Liver (tissue), 9 donors: ENCODE data around the gene ZCCHC4. TPM values are rescaled to one million over a fixed set of nuclear protein-coding genes. Genes with fewer than 3 reads are reported as not detected.

Experiments
- DNase-seq: peaks from one replicate; pipeline ENCODE4 v3.0.0-alpha.2; 2017; ENCODE audit warnings: low spot score
- H3K27ac ChIP-seq, 2 donors: one replicate each; pipeline ENCODE4 v1.7.0; 2013; ENCODE audit warnings: inconsistent platforms in 2 of 2, low read length in 2 of 2, control low read depth in 1 of 2, low read depth in 1 of 2, mild to moderate bottlenecking in 1 of 2
- H3K27me3 ChIP-seq, 4 donors: one replicate each; pipeline versions ENCODE4 v1.6.1 to v1.7.0; 2013; ENCODE audit warnings: low read length in 3 of 4, inconsistent platforms in 1 of 4, mild to moderate bottlenecking in 1 of 4, moderate library complexity in 1 of 4; ENCODE audit not compliant: control insufficient read depth in 4 of 4, insufficient read depth in 4 of 4
- H3K36me3 ChIP-seq, 4 donors: one replicate each; pipeline versions ENCODE4 v1.6.1 to v1.7.0; 2013; ENCODE audit warnings: low read length in 3 of 4, mild to moderate bottlenecking in 3 of 4, low read depth in 1 of 4, moderate library complexity in 1 of 4; ENCODE audit not compliant: control insufficient read depth in 4 of 4, insufficient read depth in 3 of 4
- H3K4me1 ChIP-seq, 4 donors: one replicate each; pipeline versions ENCODE4 v1.6.1 to v1.7.0; 2013; ENCODE audit warnings: low read length in 3 of 4, mild to moderate bottlenecking in 3 of 4, moderate library complexity in 1 of 4; ENCODE audit not compliant: control insufficient read depth in 4 of 4, insufficient read depth in 4 of 4
- H3K4me3 ChIP-seq, 3 donors: one replicate each; pipeline versions ENCODE4 v1.6.1 to v1.7.0; 2013; ENCODE audit warnings: low read length in 3 of 3, control low read depth in 1 of 3, low read depth in 1 of 3, mild to moderate bottlenecking in 1 of 3
- H3K9ac ChIP-seq, 2 donors: one replicate each; pipeline ENCODE4 v1.7.0; 2013; ENCODE audit warnings: low read length in 2 of 2, mild to moderate bottlenecking in 2 of 2, moderate library complexity in 2 of 2, control low read depth in 1 of 2, low read depth in 1 of 2
- H3K9me3 ChIP-seq, 4 donors: one replicate each; pipeline versions ENCODE4 v1.6.1 to v1.7.0; 2013; ENCODE audit warnings: low read length in 3 of 4; ENCODE audit not compliant: control insufficient read depth in 4 of 4
- EGR1 ChIP-seq, 2 donors: IDR thresholded peaks; 2 replicates each; pipeline ENCODE4 v1.6.1; 2016 to 2018; ENCODE audit warnings: antibody characterized with exemption in 2 of 2, low read depth in 2 of 2
- FOXA1 ChIP-seq: IDR thresholded peaks from 2 replicates; pipeline ENCODE4 v1.6.1; 2016; ENCODE audit warnings: antibody characterized with exemption
- FOXA2 ChIP-seq: IDR thresholded peaks from 2 replicates; pipeline ENCODE4 v1.6.1; 2016; ENCODE audit warnings: antibody characterized with exemption
- GABPA ChIP-seq, 2 donors: IDR thresholded peaks in 1 of 2; conservative IDR thresholded peaks in 1 of 2; 2 replicates each; pipeline ENCODE4 v1.6.1; 2016; ENCODE audit warnings: antibody characterized with exemption in 2 of 2, mild to moderate bottlenecking in 1 of 2, moderate library complexity in 1 of 2
- HNF4A ChIP-seq, 2 donors: conservative IDR thresholded peaks; 2 replicates each; pipeline ENCODE4 v1.6.1; 2016; ENCODE audit warnings: antibody characterized with exemption in 2 of 2, mild to moderate bottlenecking in 2 of 2
- HNF4G ChIP-seq: IDR thresholded peaks from 2 replicates; pipeline ENCODE4 v1.6.1; 2016; ENCODE audit warnings: antibody characterized with exemption
- JUND ChIP-seq, 2 donors: IDR thresholded peaks; 2 replicates each; pipeline ENCODE4 v1.6.1; 2016; ENCODE audit warnings: antibody characterized with exemption in 2 of 2
- NR2F2 ChIP-seq: IDR thresholded peaks from 2 replicates; pipeline ENCODE4 v1.6.1; 2016; ENCODE audit warnings: antibody characterized with exemption
- RAD21 ChIP-seq, 2 donors: IDR thresholded peaks; 2 replicates each; pipeline ENCODE4 v1.6.1; 2016; ENCODE audit warnings: antibody characterized with exemption in 2 of 2, mild to moderate bottlenecking in 2 of 2
- RXRA ChIP-seq, 2 donors: IDR thresholded peaks; 2 replicates each; pipeline ENCODE4 v1.6.1; 2017 to 2018; ENCODE audit warnings: antibody characterized with exemption in 2 of 2, mild to moderate bottlenecking in 1 of 2
- SP1 ChIP-seq: IDR thresholded peaks from 2 replicates; pipeline ENCODE4 v1.6.1; 2018; ENCODE audit warnings: antibody characterized with exemption, mild to moderate bottlenecking
- TAF1 ChIP-seq: conservative IDR thresholded peaks from 2 replicates; pipeline ENCODE4 v1.6.1; 2016; ENCODE audit warnings: antibody characterized with exemption, mild to moderate bottlenecking
- YY1 ChIP-seq: IDR thresholded peaks from 2 replicates; pipeline ENCODE4 v1.6.1; 2016; ENCODE audit warnings: antibody characterized with exemption, mild to moderate bottlenecking
- WGBS: extraction: QIAGEN DNeasy Blood & Tissue Kit; methylation state at CpG from one replicate; pipeline ENCODE4 v1.1.7; 2013; 5-methylcytosine and 5-hydroxymethylcytosine counted together
- polyA plus RNA-seq, 2 donors: library from polyadenylated mRNA; stranded (reverse) in 1 of 2; unstranded in 1 of 2; fragments of 200-250 nt in 1 of 2; fragments of >200 nt in 1 of 2; fragmentation: Nextera tagmentation in 1 of 2; extraction: Ambion mirVana in 1 of 2; gene quantifications; one replicate each; pipeline versions ENCODE4 v1.2.1 to v1.2.3, GENCODE V29; 2013 to 2015
- total RNA-seq, 2 donors: library from RNA; depleted of rRNA; stranded (reverse); fragments of >200 nt; gene quantifications; one replicate each; pipeline ENCODE4 v1.2.3, GENCODE V29; 2014
- TF ChIP-seq, protein P1 (sequence below): IDR thresholded peaks from 2 replicates; pipeline ENCODE4 v1.6.1; 2016; ENCODE audit warnings: antibody characterized with exemption
- TF ChIP-seq, protein P2 (sequence below): fragments of 150-350 bp; IDR thresholded peaks from 2 replicates; pipeline ENCODE4 v1.5.1; 2017; ENCODE audit warnings: improper control_type of control experiment, low read depth, low read length; ENCODE audit not compliant: missing input control
- TF ChIP-seq, protein P3 (sequence below): IDR thresholded peaks from 2 replicates; pipeline ENCODE4 v1.6.1; 2016; ENCODE audit warnings: antibody characterized with exemption
- TF ChIP-seq, protein P4 (sequence below): IDR thresholded peaks from 2 replicates; pipeline ENCODE4 v1.6.1; 2016; ENCODE audit warnings: antibody characterized with exemption, mild to moderate bottlenecking
- TF ChIP-seq, protein P5 (sequence below): IDR thresholded peaks from 2 replicates; pipeline ENCODE4 v1.6.1; 2016; ENCODE audit warnings: antibody characterized with exemption
- donor health status: healthy.
- donor health status: healthy.
- donor health status: healthy.
- donor health status: healthy.
- donor health status: healthy.

ZCCHC4 gene
- total and polyA plus RNA-seq, 4 donors = 2.1 to 7.4 (median 4.6) TPM

DNA sequence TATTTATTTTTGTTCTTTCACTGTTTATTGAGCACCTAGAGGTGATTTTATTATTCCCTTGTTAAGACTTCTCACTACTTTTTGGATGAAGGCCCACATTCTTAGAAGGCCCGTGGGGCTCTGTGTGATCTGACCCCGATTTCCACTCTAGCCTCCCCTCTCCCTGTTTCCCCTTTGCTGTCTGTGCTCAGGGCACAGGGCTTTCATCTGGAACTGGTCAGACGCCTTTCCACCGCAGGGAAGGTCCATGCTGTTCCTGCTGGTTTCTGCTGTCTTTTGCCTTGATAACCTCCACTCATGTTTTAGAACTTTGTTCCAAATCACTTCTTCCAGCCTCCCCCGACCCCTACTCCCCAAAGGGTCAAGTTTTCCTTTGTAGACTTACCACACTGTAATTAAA lies 33.2 kb downstream of the ZCCHC4 start:
- TF ChIP-seq, protein P1, sequence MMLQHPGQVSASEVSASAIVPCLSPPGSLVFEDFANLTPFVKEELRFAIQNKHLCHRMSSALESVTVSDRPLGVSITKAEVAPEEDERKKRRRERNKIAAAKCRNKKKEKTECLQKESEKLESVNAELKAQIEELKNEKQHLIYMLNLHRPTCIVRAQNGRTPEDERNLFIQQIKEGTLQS = no peak
- TF ChIP-seq SP1 = no peak
- TF ChIP-seq EGR1 (IDR thresholded peaks at IDR 0.05; ENCODE audit: low read depth in 2 of 2) = no peak
- TF ChIP-seq FOXA1 = no peak
- no peak for TF ChIP-seq HNF4G
- no peak for TF ChIP-seq YY1
- TF ChIP-seq, protein P2, sequence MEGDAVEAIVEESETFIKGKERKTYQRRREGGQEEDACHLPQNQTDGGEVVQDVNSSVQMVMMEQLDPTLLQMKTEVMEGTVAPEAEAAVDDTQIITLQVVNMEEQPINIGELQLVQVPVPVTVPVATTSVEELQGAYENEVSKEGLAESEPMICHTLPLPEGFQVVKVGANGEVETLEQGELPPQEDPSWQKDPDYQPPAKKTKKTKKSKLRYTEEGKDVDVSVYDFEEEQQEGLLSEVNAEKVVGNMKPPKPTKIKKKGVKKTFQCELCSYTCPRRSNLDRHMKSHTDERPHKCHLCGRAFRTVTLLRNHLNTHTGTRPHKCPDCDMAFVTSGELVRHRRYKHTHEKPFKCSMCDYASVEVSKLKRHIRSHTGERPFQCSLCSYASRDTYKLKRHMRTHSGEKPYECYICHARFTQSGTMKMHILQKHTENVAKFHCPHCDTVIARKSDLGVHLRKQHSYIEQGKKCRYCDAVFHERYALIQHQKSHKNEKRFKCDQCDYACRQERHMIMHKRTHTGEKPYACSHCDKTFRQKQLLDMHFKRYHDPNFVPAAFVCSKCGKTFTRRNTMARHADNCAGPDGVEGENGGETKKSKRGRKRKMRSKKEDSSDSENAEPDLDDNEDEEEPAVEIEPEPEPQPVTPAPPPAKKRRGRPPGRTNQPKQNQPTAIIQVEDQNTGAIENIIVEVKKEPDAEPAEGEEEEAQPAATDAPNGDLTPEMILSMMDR = no peak
- TF ChIP-seq, protein P3, sequence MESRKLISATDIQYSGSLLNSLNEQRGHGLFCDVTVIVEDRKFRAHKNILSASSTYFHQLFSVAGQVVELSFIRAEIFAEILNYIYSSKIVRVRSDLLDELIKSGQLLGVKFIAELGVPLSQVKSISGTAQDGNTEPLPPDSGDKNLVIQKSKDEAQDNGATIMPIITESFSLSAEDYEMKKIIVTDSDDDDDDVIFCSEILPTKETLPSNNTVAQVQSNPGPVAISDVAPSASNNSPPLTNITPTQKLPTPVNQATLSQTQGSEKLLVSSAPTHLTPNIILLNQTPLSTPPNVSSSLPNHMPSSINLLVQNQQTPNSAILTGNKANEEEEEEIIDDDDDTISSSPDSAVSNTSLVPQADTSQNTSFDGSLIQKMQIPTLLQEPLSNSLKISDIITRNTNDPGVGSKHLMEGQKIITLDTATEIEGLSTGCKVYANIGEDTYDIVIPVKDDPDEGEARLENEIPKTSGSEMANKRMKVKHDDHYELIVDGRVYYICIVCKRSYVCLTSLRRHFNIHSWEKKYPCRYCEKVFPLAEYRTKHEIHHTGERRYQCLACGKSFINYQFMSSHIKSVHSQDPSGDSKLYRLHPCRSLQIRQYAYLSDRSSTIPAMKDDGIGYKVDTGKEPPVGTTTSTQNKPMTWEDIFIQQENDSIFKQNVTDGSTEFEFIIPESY = no peak
- no peak for TF ChIP-seq RAD21 (IDR thresholded peaks at IDR 0.05)
- Histone ChIP-seq H3K27ac (no peak overlapping the region), H3K9ac (no peak overlapping the region), H3K4me3 (no peak overlapping the region), H3K4me1 (no peaks in the 10 kb centered on the region), H3K27me3 (no peaks in the 10 kb centered on the region), H3K36me3 (peaks cover 1 to 3% (median 2%) of the 10 kb centered on the region in 4 donors), H3K9me3 (no peaks in the 10 kb centered on the region)
- no peak for DNase-seq
- WGBS = 92% methylated on average over 5 of the region's 5 CpGs

DNA sequence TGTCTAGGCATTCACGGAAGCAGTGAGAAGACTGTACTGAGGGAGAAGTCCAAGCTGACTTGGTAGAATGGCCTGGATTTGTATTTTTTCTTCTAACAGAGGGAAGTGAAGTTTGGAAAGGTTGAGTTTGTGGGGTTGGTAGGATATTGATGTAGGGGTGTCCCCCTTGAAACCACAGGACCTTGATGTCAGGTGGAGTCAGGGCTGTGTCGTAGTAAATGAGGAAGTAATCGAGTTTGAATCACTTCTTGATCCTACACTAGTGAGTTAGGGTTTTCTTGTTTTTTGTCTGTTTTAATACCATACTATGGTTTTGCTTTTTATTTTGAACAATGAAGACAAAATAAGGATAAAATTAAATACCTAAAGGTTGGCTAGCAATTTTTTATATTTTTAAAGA lies 34.3 kb downstream of the ZCCHC4 start:
- 96% methylated on average over 3 of the region's 3 CpGs for WGBS
- Histone ChIP-seq H3K4me3 (no peak overlapping the region), H3K9me3 (no peaks in the 10 kb centered on the region), H3K4me1 (no peaks in the 10 kb centered on the region), H3K27me3 (no peaks in the 10 kb centered on the region), H3K27ac (no peak overlapping the region), H3K9ac (no peak overlapping the region), H3K36me3 (peaks cover 1 to 5% (median 3%) of the 10 kb centered on the region in 4 donors)
- no peak for DNase-seq
- no peak for TF ChIP-seq FOXA2
- TF ChIP-seq, protein P3 = no peak
- no peak for TF ChIP-seq RXRA (IDR thresholded peaks at IDR 0.05)
- TF ChIP-seq RAD21 (IDR thresholded peaks at IDR 0.05) = no peak
- TF ChIP-seq EGR1 (IDR thresholded peaks at IDR 0.05; ENCODE audit: low read depth in 2 of 2) = no peak
- TF ChIP-seq, protein P2 = no peak
- TF ChIP-seq NR2F2 = no peak
- no peak for TF ChIP-seq TAF1
- no peak for TF ChIP-seq YY1
- no peak for TF ChIP-seq SP1
- TF ChIP-seq GABPA (IDR thresholded peaks at IDR 0.05 in 1 of 2, conservative IDR thresholded peaks at IDR 0.05 in 1 of 2) = no peak
- TF ChIP-seq, protein P4, sequence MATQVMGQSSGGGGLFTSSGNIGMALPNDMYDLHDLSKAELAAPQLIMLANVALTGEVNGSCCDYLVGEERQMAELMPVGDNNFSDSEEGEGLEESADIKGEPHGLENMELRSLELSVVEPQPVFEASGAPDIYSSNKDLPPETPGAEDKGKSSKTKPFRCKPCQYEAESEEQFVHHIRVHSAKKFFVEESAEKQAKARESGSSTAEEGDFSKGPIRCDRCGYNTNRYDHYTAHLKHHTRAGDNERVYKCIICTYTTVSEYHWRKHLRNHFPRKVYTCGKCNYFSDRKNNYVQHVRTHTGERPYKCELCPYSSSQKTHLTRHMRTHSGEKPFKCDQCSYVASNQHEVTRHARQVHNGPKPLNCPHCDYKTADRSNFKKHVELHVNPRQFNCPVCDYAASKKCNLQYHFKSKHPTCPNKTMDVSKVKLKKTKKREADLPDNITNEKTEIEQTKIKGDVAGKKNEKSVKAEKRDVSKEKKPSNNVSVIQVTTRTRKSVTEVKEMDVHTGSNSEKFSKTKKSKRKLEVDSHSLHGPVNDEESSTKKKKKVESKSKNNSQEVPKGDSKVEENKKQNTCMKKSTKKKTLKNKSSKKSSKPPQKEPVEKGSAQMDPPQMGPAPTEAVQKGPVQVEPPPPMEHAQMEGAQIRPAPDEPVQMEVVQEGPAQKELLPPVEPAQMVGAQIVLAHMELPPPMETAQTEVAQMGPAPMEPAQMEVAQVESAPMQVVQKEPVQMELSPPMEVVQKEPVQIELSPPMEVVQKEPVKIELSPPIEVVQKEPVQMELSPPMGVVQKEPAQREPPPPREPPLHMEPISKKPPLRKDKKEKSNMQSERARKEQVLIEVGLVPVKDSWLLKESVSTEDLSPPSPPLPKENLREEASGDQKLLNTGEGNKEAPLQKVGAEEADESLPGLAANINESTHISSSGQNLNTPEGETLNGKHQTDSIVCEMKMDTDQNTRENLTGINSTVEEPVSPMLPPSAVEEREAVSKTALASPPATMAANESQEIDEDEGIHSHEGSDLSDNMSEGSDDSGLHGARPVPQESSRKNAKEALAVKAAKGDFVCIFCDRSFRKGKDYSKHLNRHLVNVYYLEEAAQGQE = no peak
- no peak for TF ChIP-seq HNF4A (conservative IDR thresholded peaks at IDR 0.05)
- TF ChIP-seq FOXA1 = no peak
- TF ChIP-seq JUND (IDR thresholded peaks at IDR 0.05) = no peak
- TF ChIP-seq, protein P1 = no peak
- TF ChIP-seq, protein P5, sequence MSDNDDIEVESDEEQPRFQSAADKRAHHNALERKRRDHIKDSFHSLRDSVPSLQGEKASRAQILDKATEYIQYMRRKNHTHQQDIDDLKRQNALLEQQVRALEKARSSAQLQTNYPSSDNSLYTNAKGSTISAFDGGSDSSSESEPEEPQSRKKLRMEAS = no peak
